Fibroblast of skin of left quadriceps (primary cell): Measurements from ENCODE around the gene NEUROD1.
A peak's percentile ranks its signal among the peaks of the same experiment; 100 is the strongest.

Experiments
- DNase-seq, 2 experiments: peaks; one replicate each; pipeline ENCODE4 v3.0.0-alpha.2; 2013; ENCODE audit warnings: low read depth in 2 of 2

Gene NEUROD1

GRCh38 chr2:181680937-181681811 is 857 bp upstream of the NEUROD1 start:
- no peak for DNase-seq

GRCh38 chr2:181679544-181679979 is 755 bp downstream of the NEUROD1 start:
- DNase-seq = no peak

GRCh38 chr2:181678861-181679543 is 1.3 kb downstream of the NEUROD1 start:
- DNase-seq = no peak

- peak; percentile 52 to 56 for DNase-seq
Measured at GRCh38 chr2:181677912-181678586, 2.3 kb downstream of the NEUROD1 start.

- no peak for DNase-seq
Measured at GRCh38 chr2:181675254-181675653, 5.1 kb downstream of the NEUROD1 start.

- no peak for DNase-seq
Measured at GRCh38 chr2:181674461-181674860, 5.9 kb downstream of the NEUROD1 start.

GRCh38 chr2:181673173-181673572 is 7.1 kb downstream of the NEUROD1 start:
- DNase-seq = no peak

- no peak for DNase-seq
Measured at GRCh38 chr2:181672255-181673008, 7.9 kb downstream of the NEUROD1 start.

GRCh38 chr2:181670632-181671031 is 9.7 kb downstream of the NEUROD1 start:
- no peak for DNase-seq

GRCh38 chr2:181667234-181667633 is 13.1 kb downstream of the NEUROD1 start:
- no peak for DNase-seq

- DNase-seq = no peak
Measured at GRCh38 chr2:181662287-181662686, 18.0 kb downstream of the NEUROD1 start.

- DNase-seq = no peak
Measured at GRCh38 chr2:181660181-181660580, 20.1 kb downstream of the NEUROD1 start.

GRCh38 chr2:181658444-181658843 is 21.9 kb downstream of the NEUROD1 start:
- DNase-seq = no peak

- no peak for DNase-seq
Measured at GRCh38 chr2:181657379-181657778, 22.9 kb downstream of the NEUROD1 start.

GRCh38 chr2:181656450-181657291 is 23.6 kb downstream of the NEUROD1 start, which contains the start of gene CERKL:
Gene CERKL, minus strand, starts transcription at chr2:181657105. Its CDS starts 99 bp downstream, at chr2:181657006.
- no peak for DNase-seq

GRCh38 chr2:181655519-181655918 is 24.8 kb downstream of the NEUROD1 start:
- DNase-seq = no peak

- no peak for DNase-seq
Measured at GRCh38 chr2:181649436-181649979, 30.8 kb downstream of the NEUROD1 start.

- DNase-seq = no peak
Measured at GRCh38 chr2:181648478-181649155, 31.7 kb downstream of the NEUROD1 start.

GRCh38 chr2:181646415-181646987 is 33.8 kb downstream of the NEUROD1 start:
- no peak for DNase-seq
